Glutamatergic neuron (in vitro differentiated cells): ENCODE measurements around the gene FAM3B. TPM values are rescaled to one million over a fixed set of nuclear protein-coding genes. Genes with fewer than 3 reads are reported as not detected.

Experiments used
- DNase-seq: peaks from one replicate; pipeline ENCODE4 v3.0.0; 2022
- H3K27ac Mint-ChIP-seq: one replicate; pipeline ENCODE4 v1.8.0; 2020; ENCODE audit warnings: mild to moderate bottlenecking, mixed read lengths, inconsistent platforms; ENCODE audit not compliant: unreplicated experiment
- H3K27me3 Mint-ChIP-seq: one replicate; pipeline ENCODE4 v1.8.0; 2020; ENCODE audit warnings: mild to moderate bottlenecking, moderate library complexity, mixed read lengths, inconsistent platforms; ENCODE audit not compliant: unreplicated experiment
- H3K36me3 Mint-ChIP-seq: one replicate; pipeline ENCODE4 v1.8.0; 2020; ENCODE audit warnings: mild to moderate bottlenecking, mixed read lengths, inconsistent platforms; ENCODE audit not compliant: unreplicated experiment
- H3K4me1 Mint-ChIP-seq: one replicate; pipeline ENCODE4 v1.8.0; 2020; ENCODE audit warnings: mild to moderate bottlenecking, low read depth, mixed read lengths, inconsistent platforms; ENCODE audit not compliant: unreplicated experiment
- H3K4me3 Mint-ChIP-seq: one replicate; pipeline ENCODE4 v1.8.0; 2020; ENCODE audit warnings: mild to moderate bottlenecking, mixed read lengths, inconsistent platforms; ENCODE audit not compliant: unreplicated experiment
- H3K9me3 Mint-ChIP-seq: one replicate; pipeline ENCODE4 v1.8.0; 2020; ENCODE audit warnings: mild to moderate bottlenecking, moderate library complexity, mixed read lengths, inconsistent platforms; ENCODE audit not compliant: unreplicated experiment
- CTCF ChIP-seq: fragments of 200-600 bp; sonication (generic); IDR thresholded peaks from one replicate; pipeline ENCODE4 v1.5.0; 2021; ENCODE audit not compliant: partially characterized antibody, unreplicated experiment
- total RNA-seq: library from RNA; stranded (reverse); fragmentation: NEBNext Ultra II Directional; extraction: Animal tissue kit (Norgen Biotek cat#: 25700); gene quantifications from one replicate; pipeline ENCODE4 v1.2.1, GENCODE V29; 2021; ENCODE audit not compliant: unreplicated experiment

The FAM3B gene
- total RNA-seq, 1 donor from 2014 or later, result not detected

- H3K9me3 Mint-ChIP-seq, result peaks cover 2% of the 10 kb centered on the region
- TF ChIP-seq CTCF, result no peak
- H3K4me3 Mint-ChIP-seq, result no peak overlapping the region
- H3K27me3 Mint-ChIP-seq, result peaks cover 6% of the 10 kb centered on the region
- H3K27ac Mint-ChIP-seq, result no peak overlapping the region
- peaks cover 24% of the 10 kb centered on the region for H3K4me1 Mint-ChIP-seq
- no peak for DNase-seq
- H3K36me3 Mint-ChIP-seq, result no peaks in the 10 kb centered on the region
Measured at GRCh38 chr21:41364308-41364707, 47.7 kb downstream of the FAM3B start.

GRCh38 chr21:41365377-41366107 is 48.9 kb downstream of the FAM3B start:
- no peaks in the 10 kb centered on the region for H3K36me3 Mint-ChIP-seq
- H3K4me1 Mint-ChIP-seq, result peaks cover 24% of the 10 kb centered on the region
- no peak overlapping the region for H3K4me3 Mint-ChIP-seq
- H3K27ac Mint-ChIP-seq, result no peak overlapping the region
- DNase-seq, result no peak
- peaks cover 6% of the 10 kb centered on the region for H3K27me3 Mint-ChIP-seq
- no peak for TF ChIP-seq CTCF
- peaks cover 2% of the 10 kb centered on the region for H3K9me3 Mint-ChIP-seq

- no peak overlapping the region for H3K4me3 Mint-ChIP-seq
- no peak for DNase-seq
- H3K9me3 Mint-ChIP-seq, result peaks cover 2% of the 10 kb centered on the region
- no peaks in the 10 kb centered on the region for H3K36me3 Mint-ChIP-seq
- H3K27me3 Mint-ChIP-seq, result peaks cover 6% of the 10 kb centered on the region
- H3K4me1 Mint-ChIP-seq, result peaks cover 22% of the 10 kb centered on the region
- H3K27ac Mint-ChIP-seq, result no peak overlapping the region
- TF ChIP-seq CTCF, result no peak
Measured at GRCh38 chr21:41366522-41367151, 50.0 kb downstream of the FAM3B start.

GRCh38 chr21:41367301-41367944 is 50.8 kb downstream of the FAM3B start:
- TF ChIP-seq CTCF, result no peak
- no peak overlapping the region for H3K4me3 Mint-ChIP-seq
- no peaks in the 10 kb centered on the region for H3K9me3 Mint-ChIP-seq
- peaks cover 14% of the 10 kb centered on the region for H3K4me1 Mint-ChIP-seq
- H3K36me3 Mint-ChIP-seq, result no peaks in the 10 kb centered on the region
- H3K27me3 Mint-ChIP-seq, result peaks cover 3% of the 10 kb centered on the region
- DNase-seq, result no peak
- no peak overlapping the region for H3K27ac Mint-ChIP-seq
